Tibial nerve (tissue), 4 donors: ENCODE data around the gene LRRC28.

Experiments used
- EP300 ChIP-seq, 2 donors: sonication (generic); formaldehyde crosslinking; IDR thresholded peaks; one replicate each; pipeline ENCODE4 v1.6.1; 2017; ENCODE audit warnings: antibody characterized with exemption in 2 of 2, mild to moderate bottlenecking in 1 of 2
- POLR2A ChIP-seq, 2 donors: fragments of 450-650 bp; IDR thresholded peaks; one replicate each; pipeline ENCODE4 v1.6.1; 2017; ENCODE audit warnings: antibody characterized with exemption in 2 of 2, mild to moderate bottlenecking in 2 of 2, moderate library complexity in 2 of 2
- TF ChIP-seq, protein P1 (sequence below), 5 experiments: fragments of 200-600 bp in 3 of 5; fragments of 450-650 bp in 2 of 5; sonication (generic) in 3 of 5; IDR thresholded peaks; one replicate each; pipeline ENCODE4 v1.5.1; 2016 to 2019; ENCODE audit warnings: antibody characterized with exemption in 5 of 5, mild to moderate bottlenecking in 3 of 5, moderate library complexity in 2 of 5

DNA sequence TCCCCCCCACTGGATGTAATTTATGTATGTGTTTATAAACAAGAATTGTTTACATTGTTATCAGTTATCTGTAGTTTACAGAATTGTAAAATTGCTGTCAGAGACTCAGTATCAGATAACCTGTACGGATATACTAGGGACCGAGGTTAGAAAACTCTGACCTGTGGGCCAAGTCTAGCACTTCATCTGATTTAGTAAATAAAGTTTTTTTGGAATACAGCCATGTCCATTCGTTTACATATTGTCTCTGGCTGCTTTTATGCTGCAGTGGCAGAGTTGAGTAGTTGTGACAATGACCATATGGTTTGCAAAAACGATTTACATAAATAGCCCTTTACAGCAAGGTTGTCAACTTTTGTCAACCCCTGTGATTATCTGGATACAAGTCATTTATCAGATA lies 52.6 kb downstream of the LRRC28 start:
- TF ChIP-seq EP300 (IDR thresholded peaks at IDR 0.05) (no peak), POLR2A (IDR thresholded peaks at IDR 0.05) (no peak)
- TF ChIP-seq, protein P1, sequence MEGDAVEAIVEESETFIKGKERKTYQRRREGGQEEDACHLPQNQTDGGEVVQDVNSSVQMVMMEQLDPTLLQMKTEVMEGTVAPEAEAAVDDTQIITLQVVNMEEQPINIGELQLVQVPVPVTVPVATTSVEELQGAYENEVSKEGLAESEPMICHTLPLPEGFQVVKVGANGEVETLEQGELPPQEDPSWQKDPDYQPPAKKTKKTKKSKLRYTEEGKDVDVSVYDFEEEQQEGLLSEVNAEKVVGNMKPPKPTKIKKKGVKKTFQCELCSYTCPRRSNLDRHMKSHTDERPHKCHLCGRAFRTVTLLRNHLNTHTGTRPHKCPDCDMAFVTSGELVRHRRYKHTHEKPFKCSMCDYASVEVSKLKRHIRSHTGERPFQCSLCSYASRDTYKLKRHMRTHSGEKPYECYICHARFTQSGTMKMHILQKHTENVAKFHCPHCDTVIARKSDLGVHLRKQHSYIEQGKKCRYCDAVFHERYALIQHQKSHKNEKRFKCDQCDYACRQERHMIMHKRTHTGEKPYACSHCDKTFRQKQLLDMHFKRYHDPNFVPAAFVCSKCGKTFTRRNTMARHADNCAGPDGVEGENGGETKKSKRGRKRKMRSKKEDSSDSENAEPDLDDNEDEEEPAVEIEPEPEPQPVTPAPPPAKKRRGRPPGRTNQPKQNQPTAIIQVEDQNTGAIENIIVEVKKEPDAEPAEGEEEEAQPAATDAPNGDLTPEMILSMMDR (IDR thresholded peaks at IDR 0.05) = no peak
